GM12878 (cell line): ENCODE data around the gene NMNAT1.
"Not testable (repeated sequence)": the region's sequence is repeated elsewhere in the genome, so short reads cannot be mapped to it uniquely, and the experiment has no call there.

ENCODE experiments used
- ASH2L ChIP-seq: fragments of 300-600, 200-600 bp; sonication (generic); IDR thresholded peaks from 2 replicates; pipeline ENCODE4 v1.6.1; 2017; ENCODE audit warnings: low read depth, mild to moderate bottlenecking, borderline replicate concordance
- BHLHE40 ChIP-seq, 2 experiments: fragments of 450-650 bp in 1 of 2; IDR thresholded peaks; 2 replicates each; pipeline ENCODE4 v1.6.1; 2011 to 2017; ENCODE audit warnings: low read depth in 2 of 2, borderline replicate concordance in 1 of 2, improper control_type of control experiment in 1 of 2, low read length in 1 of 2, mild to moderate bottlenecking in 1 of 2
- ESRRA ChIP-seq: IDR thresholded peaks from 2 replicates; pipeline ENCODE4 v1.6.1; 2012; ENCODE audit warnings: mild to moderate bottlenecking, low read length, improper control_type of control experiment
- EZH2 ChIP-seq: IDR thresholded peaks from 2 replicates; pipeline ENCODE4 v1.6.1; 2012; ENCODE audit warnings: low read depth, mild to moderate bottlenecking, control low read depth, inconsistent platforms, low read length, borderline replicate concordance; ENCODE audit not compliant: control insufficient read depth
- NFIC ChIP-seq: IDR thresholded peaks from 2 replicates; pipeline ENCODE4 v1.6.1; 2012; ENCODE audit warnings: low read depth, mild to moderate bottlenecking, inconsistent platforms, low read length, moderate library complexity
- NRF1 ChIP-seq: conservative IDR thresholded peaks from 2 replicates; pipeline ENCODE4 v1.6.1; 2011; ENCODE audit warnings: mild to moderate bottlenecking, low read depth, low read length, improper control_type of control experiment
- POLR2A ChIP-seq: IDR thresholded peaks from 2 replicates; pipeline ENCODE4 v1.6.1; 2011; ENCODE audit warnings: low read depth, mild to moderate bottlenecking, low read length
- POLR2AphosphoS5 ChIP-seq: IDR thresholded peaks from 2 replicates; pipeline ENCODE4 v1.6.1; 2011; ENCODE audit warnings: mild to moderate bottlenecking, low read length, inconsistent platforms
- RAD51 ChIP-seq: fragments of 450-650 bp; IDR thresholded peaks from 2 replicates; pipeline ENCODE4 v1.6.1; 2016; ENCODE audit warnings: moderate library complexity, mild to moderate bottlenecking, inconsistent platforms
- TARDBP ChIP-seq: IDR thresholded peaks from 2 replicates; pipeline ENCODE4 v1.6.1; 2016; ENCODE audit warnings: borderline replicate concordance
- TF ChIP-seq, protein P1 (sequence below), 3 experiments: IDR thresholded peaks in 2 of 3; conservative IDR thresholded peaks in 1 of 3; 2 replicates each; pipeline ENCODE4 v1.5.1; 2011; ENCODE audit warnings: low read depth in 3 of 3, low read length in 3 of 3, mild to moderate bottlenecking in 3 of 3, control low read depth in 2 of 3, moderate library complexity in 2 of 3, inconsistent platforms in 1 of 3, mixed read lengths in 1 of 3; ENCODE audit not compliant: control insufficient read depth in 2 of 3, insufficient read depth in 1 of 3; ENCODE audit errors: extremely low read depth in 1 of 3

DNA sequence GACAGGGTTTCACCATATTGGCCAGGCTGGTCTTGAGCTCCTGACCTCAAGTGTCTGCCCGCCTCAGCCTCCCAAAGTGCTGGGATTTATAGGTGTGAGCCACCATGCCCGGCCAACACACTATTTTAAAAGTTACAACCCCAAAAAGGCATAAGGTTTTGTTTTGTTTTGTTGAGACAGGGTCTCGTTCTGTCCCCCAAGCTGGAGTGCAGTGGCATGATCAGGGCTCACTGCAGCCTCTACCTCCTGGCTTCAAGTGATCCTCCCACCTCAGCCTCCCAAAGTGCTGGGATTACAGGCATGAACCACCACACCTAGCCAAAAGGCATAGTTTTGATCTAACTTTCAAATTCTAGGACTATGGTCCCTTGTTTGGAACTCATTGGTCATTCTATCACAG is 25.8 kb upstream of the NMNAT1 start:
- TF ChIP-seq POLR2A; BHLHE40 (IDR thresholded peaks at IDR 0.05; ENCODE audit: borderline replicate concordance in 1 of 2, low read depth in 2 of 2, low read length in 1 of 2); RAD51; POLR2AphosphoS5; NRF1; ASH2L; EZH2; NFIC; TARDBP; ESRRA: not testable (repeated sequence)
- TF ChIP-seq, protein P1, sequence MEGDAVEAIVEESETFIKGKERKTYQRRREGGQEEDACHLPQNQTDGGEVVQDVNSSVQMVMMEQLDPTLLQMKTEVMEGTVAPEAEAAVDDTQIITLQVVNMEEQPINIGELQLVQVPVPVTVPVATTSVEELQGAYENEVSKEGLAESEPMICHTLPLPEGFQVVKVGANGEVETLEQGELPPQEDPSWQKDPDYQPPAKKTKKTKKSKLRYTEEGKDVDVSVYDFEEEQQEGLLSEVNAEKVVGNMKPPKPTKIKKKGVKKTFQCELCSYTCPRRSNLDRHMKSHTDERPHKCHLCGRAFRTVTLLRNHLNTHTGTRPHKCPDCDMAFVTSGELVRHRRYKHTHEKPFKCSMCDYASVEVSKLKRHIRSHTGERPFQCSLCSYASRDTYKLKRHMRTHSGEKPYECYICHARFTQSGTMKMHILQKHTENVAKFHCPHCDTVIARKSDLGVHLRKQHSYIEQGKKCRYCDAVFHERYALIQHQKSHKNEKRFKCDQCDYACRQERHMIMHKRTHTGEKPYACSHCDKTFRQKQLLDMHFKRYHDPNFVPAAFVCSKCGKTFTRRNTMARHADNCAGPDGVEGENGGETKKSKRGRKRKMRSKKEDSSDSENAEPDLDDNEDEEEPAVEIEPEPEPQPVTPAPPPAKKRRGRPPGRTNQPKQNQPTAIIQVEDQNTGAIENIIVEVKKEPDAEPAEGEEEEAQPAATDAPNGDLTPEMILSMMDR (IDR thresholded peaks at IDR 0.05 in 2 of 3, conservative IDR thresholded peaks at IDR 0.05 in 1 of 3; ENCODE audit: control insufficient read depth in 2 of 3, extremely low read depth in 1 of 3, insufficient read depth in 1 of 3, low read depth in 3 of 3, low read length in 3 of 3) = not testable (repeated sequence)
